SK-N-SH (cell line): ENCODE results near the gene STEAP3. TPM values are rescaled to one million over a fixed set of nuclear protein-coding genes. Genes with fewer than 3 reads are reported as not detected.

Source experiments
- CTCF ChIA-PET: fragments of 300-600, 350-600 bp; formaldehyde crosslinking; extraction: SDS; loops from one replicate; lab custom pipeline; 2021; lab: Yijun Ruan, JAX
- POLR2A ChIA-PET: fragments of 350-600 bp; sonication (Branson Sonifier 250); formaldehyde crosslinking; extraction: SDS; loops from one replicate; lab custom pipeline; 2020; ENCODE audit warnings: antibody characterized with exemption, inconsistent platforms; lab: Yijun Ruan, JAX
- DNase-seq: peaks from one replicate; pipeline ENCODE4 v3.0.0; 2012
- H2AFZ ChIP-seq: fragments of 200-600 bp; sonication (generic); 2 replicates; pipeline ENCODE4 v1.8.1; 2016; ENCODE audit warnings: antibody characterized with exemption, mild to moderate bottlenecking, low read depth
- H3F3A ChIP-seq: fragments of 200-600 bp; sonication (generic); replicated peaks from 2 replicates; pipeline ENCODE3; 2016; ENCODE audit warnings: antibody characterized with exemption, mild to moderate bottlenecking; ENCODE audit not compliant: insufficient read depth
- H3K27ac ChIP-seq, 2 experiments: fragments of 200-500 bp in 1 of 2; fragments of 200-600 bp in 1 of 2; sonication (Bioruptor generic) in 1 of 2; sonication (generic), shearing (Covaris generic) in 1 of 2; 2 replicates each; pipeline versions ENCODE4 v1.5.1 to v1.6.1; 2014 to 2016; ENCODE audit warnings: low read depth in 2 of 2, inconsistent platforms in 1 of 2, low read length in 1 of 2, mild to moderate bottlenecking in 1 of 2, mixed read lengths in 1 of 2
- H3K27me3 ChIP-seq: fragments of 200-600 bp; sonication (generic), shearing (Covaris generic); 2 replicates; pipeline ENCODE4 v1.6.1; 2016; ENCODE audit warnings: mixed run types; ENCODE audit not compliant: insufficient read depth
- H3K36me3 ChIP-seq, 2 experiments: fragments of 200-500 bp in 1 of 2; fragments of 200-600 bp in 1 of 2; sonication (Bioruptor generic) in 1 of 2; sonication (generic) in 1 of 2; replicated peaks in 1 of 2; 2 replicates each; pipeline versions ENCODE3 to v1.5.1; 2014 to 2016; ENCODE audit warnings: low read length in 1 of 2, mild to moderate bottlenecking in 1 of 2; ENCODE audit not compliant: insufficient read depth in 2 of 2, control insufficient read depth in 1 of 2
- H3K4me1 ChIP-seq, 2 experiments: fragments of 200-500 bp in 1 of 2; fragments of 200-600 bp in 1 of 2; sonication (Bioruptor generic) in 1 of 2; sonication (generic), shearing (Covaris generic) in 1 of 2; 2 replicates each; pipeline versions ENCODE4 v1.5.1 to v1.6.1; 2014 to 2016; ENCODE audit warnings: low read depth in 1 of 2, low read length in 1 of 2, mixed run types in 1 of 2; ENCODE audit not compliant: insufficient read depth in 2 of 2, control insufficient read depth in 1 of 2
- H3K4me2 ChIP-seq: fragments of 200-600 bp; sonication (generic), shearing (Covaris generic); 2 replicates; pipeline ENCODE4 v1.6.1; 2017; ENCODE audit warnings: mixed run types
- H3K4me3 ChIP-seq, 2 experiments: fragments of 200-500 bp in 1 of 2; fragments of 200-600 bp in 1 of 2; sonication (Bioruptor generic) in 1 of 2; sonication (generic), shearing (Covaris generic) in 1 of 2; 2 replicates each; pipeline versions ENCODE4 v1.5.1 to v1.8.1; 2014 to 2016; ENCODE audit warnings: low read depth in 2 of 2, inconsistent platforms in 1 of 2, low read length in 1 of 2, mild to moderate bottlenecking in 1 of 2, mixed read lengths in 1 of 2, moderate library complexity in 1 of 2
- H3K79me2 ChIP-seq: fragments of 200-600 bp; sonication (generic); 2 replicates; pipeline ENCODE4 v1.8.1; 2017; ENCODE audit warnings: mild to moderate bottlenecking; ENCODE audit not compliant: insufficient read depth
- H3K9ac ChIP-seq: fragments of 200-600 bp; sonication (generic); 2 replicates; pipeline ENCODE4 v1.6.1; 2017; ENCODE audit warnings: mixed run types
- H3K9me2 ChIP-seq: fragments of 200-600 bp; sonication (generic); 2 replicates; pipeline ENCODE4 v1.6.1; 2017; ENCODE audit warnings: mixed run types
- H3K9me3 ChIP-seq: fragments of 200-600 bp; sonication (generic); 2 replicates; pipeline ENCODE4 v1.6.1; 2017; ENCODE audit warnings: mixed run types, mild to moderate bottlenecking, moderate library complexity
- H4K20me1 ChIP-seq: fragments of 200-600 bp; sonication (generic); 2 replicates; pipeline ENCODE4 v1.6.1; 2017; ENCODE audit warnings: mild to moderate bottlenecking, mixed run types; ENCODE audit not compliant: insufficient read depth
- EP300 ChIP-seq, 2 experiments: IDR thresholded peaks; 2 replicates each; pipeline versions ENCODE4 v1.4.0 to v1.6.1; 2012; ENCODE audit warnings: borderline replicate concordance in 1 of 2, low read depth in 1 of 2, low read length in 1 of 2
- EZH2phosphoT487 ChIP-seq: fragments of 200-600 bp; sonication (generic); IDR thresholded peaks from 2 replicates; pipeline ENCODE4 v1.6.1; 2017; ENCODE audit warnings: low read depth, mixed run types, mild to moderate bottlenecking, antibody characterized with exemption, moderate library complexity, borderline replicate concordance
- FOXJ3 ChIP-seq: sonication (generic); formaldehyde crosslinking; IDR thresholded peaks from 2 replicates; pipeline ENCODE4 v1.5.1; 2020; ENCODE audit warnings: mild to moderate bottlenecking, missing genetic modification reagents
- FOXM1 ChIP-seq: IDR thresholded peaks from 2 replicates; pipeline ENCODE4 v1.4.0; 2012; ENCODE audit warnings: low read depth, mild to moderate bottlenecking
- GABPA ChIP-seq: IDR thresholded peaks from 2 replicates; pipeline ENCODE4 v1.4.0; 2012; ENCODE audit warnings: low read depth, mild to moderate bottlenecking
- GATA2 ChIP-seq: sonication (generic); formaldehyde crosslinking; IDR thresholded peaks from 2 replicates; pipeline ENCODE4 v1.5.0; 2020; ENCODE audit warnings: mild to moderate bottlenecking, missing genetic modification reagents
- JUND ChIP-seq: IDR thresholded peaks from 2 replicates; pipeline ENCODE4 v1.4.0; 2012
- MAX ChIP-seq: IDR thresholded peaks from 2 replicates; pipeline ENCODE4 v1.4.0; 2012; ENCODE audit warnings: low read depth
- NRF1 ChIP-seq: IDR thresholded peaks from 2 replicates; pipeline ENCODE4 v1.6.1; 2012; ENCODE audit warnings: low read depth, mild to moderate bottlenecking, low read length
- RAD21 ChIP-seq: IDR thresholded peaks from 2 replicates; pipeline ENCODE4 v1.6.1; 2012; ENCODE audit warnings: mild to moderate bottlenecking, low read length
- RCOR1 ChIP-seq: fragments of 150-350 bp; IDR thresholded peaks from 2 replicates; pipeline ENCODE4 v1.6.1; 2017; ENCODE audit warnings: antibody characterized with exemption, low read length
- RFX5 ChIP-seq: IDR thresholded peaks from 2 replicates; pipeline ENCODE4 v1.6.1; 2012; ENCODE audit warnings: mild to moderate bottlenecking, improper control_type of control experiment, low read length
- RXRA ChIP-seq: IDR thresholded peaks from 2 replicates; pipeline ENCODE4 v1.4.0; 2012; ENCODE audit warnings: low read depth, mild to moderate bottlenecking, borderline replicate concordance
- SIN3A ChIP-seq: IDR thresholded peaks from 2 replicates; pipeline ENCODE4 v1.6.1; 2012; ENCODE audit warnings: low read depth, mild to moderate bottlenecking, low read length, moderate library complexity, borderline replicate concordance
- TEAD4 ChIP-seq: IDR thresholded peaks from 2 replicates; pipeline ENCODE4 v1.4.0; 2012; ENCODE audit warnings: mild to moderate bottlenecking, borderline replicate concordance; ENCODE audit not compliant: insufficient read depth
- USF2 ChIP-seq: fragments of 150-350 bp; IDR thresholded peaks from 2 replicates; pipeline ENCODE4 v1.6.1; 2017; ENCODE audit warnings: antibody characterized with exemption, low read length, low read depth, borderline replicate concordance
- ZBTB33 ChIP-seq: IDR thresholded peaks from 2 replicates; pipeline ENCODE4 v1.4.0; 2012; ENCODE audit warnings: low read depth, borderline replicate concordance
- WGBS: methylation state at CpG from one replicate; pipeline ENCODE4 v1.1.6; 2017; ENCODE audit warnings: low lambda C conversion rate; 5-methylcytosine and 5-hydroxymethylcytosine counted together
- polyA plus RNA-seq, 3 experiments: library from polyadenylated mRNA; depleted of rRNA; stranded (reverse); fragments of >200 nt; gene quantifications; 2 replicates each; pipeline ENCODE4 v1.2.3, GENCODE V29; 2012

Gene STEAP3
- polyA plus RNA-seq, 1 of the 3 experiments (the other 2 are of a cell fraction): 30.6 TPM

GRCh38 chr2:119212139-119212800 lies 11.4 kb upstream of the STEAP3 start:
- Histone ChIP-seq H3K36me3 (no peaks in the 10 kb centered on the region), H3K27ac (no peak overlapping the region), H3K9me2 (no peaks in the 10 kb centered on the region), H3K4me2 (no peak overlapping the region), H3K27me3 (no peaks in the 10 kb centered on the region; the same call in 1 of the 2 replicates), H3K79me2 (no peaks in the 10 kb centered on the region), H3K4me1 (no peaks in the 10 kb centered on the region), H4K20me1 (no peaks in the 10 kb centered on the region), H3K4me3 (no peak overlapping the region), H3F3A (no peaks in the 10 kb centered on the region), H3K9ac (no peak overlapping the region), H2AFZ (no peak overlapping the region), H3K9me3 (no peaks in the 10 kb centered on the region)
- DNase-seq: no peak
- ChIA-PET POLR2A (no interaction called here), CTCF (no interaction called here)
- 67% methylated on average over 5 of the region's 10 CpGs for WGBS
- TF ChIP-seq RFX5: no peak
- no peak for TF ChIP-seq RAD21
- TF ChIP-seq RCOR1: no peak
- no peak for TF ChIP-seq MAX
- no peak for TF ChIP-seq GABPA
- no peak for TF ChIP-seq SIN3A
- no peak for TF ChIP-seq USF2
- no peak for TF ChIP-seq JUND
- TF ChIP-seq RXRA: no peak
- TF ChIP-seq EP300 (IDR thresholded peaks at IDR 0.05; ENCODE audit: borderline replicate concordance in 1 of 2, low read depth in 1 of 2, low read length in 1 of 2): no peak
- TF ChIP-seq EZH2phosphoT487: no peak
- TF ChIP-seq FOXM1: no peak
- TF ChIP-seq ZBTB33: no peak

- Histone ChIP-seq H3K9ac (no peak overlapping the region), H3F3A (no peaks in the 10 kb centered on the region)
- TF ChIP-seq FOXJ3 (CRISPR knock-in tag) (no peak), JUND (no peak), GATA2 (no peak), TEAD4 (no peak), MAX (no peak), NRF1 (no peak), GABPA (no peak)
- TF ChIP-seq, all 33 proteins: peak for 0
- WGBS: 52% methylated on average over 3 of the region's 3 CpGs
- DNase-seq: no peak
- no peaks in the 10 kb centered on the region for H4K20me1 ChIP-seq
- H3K36me3 ChIP-seq: no peaks in the 10 kb centered on the region
- ChIA-PET POLR2A (no interaction called here), CTCF (no interaction called here)
- no peaks in the 10 kb centered on the region; the same call in 1 of the 2 replicates for H3K27me3 ChIP-seq
- no peak overlapping the region for H2AFZ ChIP-seq
- H3K9me3 ChIP-seq: no peaks in the 10 kb centered on the region
- no peak overlapping the region for H3K27ac ChIP-seq
- peaks cover under 1 to 3% of the 10 kb centered on the region in 2 experiments; a peak in 1 of 4 replicates for H3K4me1 ChIP-seq
- H3K79me2 ChIP-seq: no peaks in the 10 kb centered on the region
- no peak overlapping the region for H3K4me2 ChIP-seq
- H3K9me2 ChIP-seq: no peaks in the 10 kb centered on the region
- no peak overlapping the region for H3K4me3 ChIP-seq
Measured at GRCh38 chr2:119214453-119215037, 9.1 kb upstream of the STEAP3 start.
